Heart left ventricle (tissue), 13 donors: ENCODE data around the gene CYB561A3.

ENCODE experiments used
- POLR2A ChIP-seq, 2 donors: fragments of 450-650 bp; IDR thresholded peaks; one replicate each; pipeline ENCODE4 v1.6.1; 2017; ENCODE audit warnings: antibody characterized with exemption in 2 of 2, mild to moderate bottlenecking in 2 of 2, moderate library complexity in 2 of 2
- TF ChIP-seq, protein P1 (sequence below), 12 donors: fragments of 200-600 bp; sonication (generic) in 4 of 12; IDR thresholded peaks; one replicate each; pipeline versions ENCODE4 v1.5.0 to v1.8.0; 2018 to 2022; ENCODE audit warnings: antibody characterized with exemption in 12 of 12, mild to moderate bottlenecking in 5 of 12
- donor health status: ischemic (EF 13 %, LVEDD 7.1; RV severe dilation, severe dysfunction).
- donor health status: DM: no; HTN: yes; CAD: no.
- donor health status: DM: no; HTN: no; CAD: no.
- donor health status: ischemic (EF 25% LVEDD 6.9; RV normal size, moderate dysfunction).
- donor health status: ischemic (EF 25% LVEDD 5.7; RV mildly dilated, moderate dysfunction).
- donor health status: ischemic (EF 35%, LVEDD 5.7; RV mildly dilated, moderate dysfunction).
- donor health status: nonischemic (EF 11% LVEDD 7.7; RV severe dilation, severe dysfunction).
- donor health status: DM: yes; HTN: yes; CAD: no.
- donor health status: PGD.
- donor health status: ischemic (EF 29% LVEDD 5.4; RV normal size, mild dysfunction).
- donor health status: nonischemic (EF 23%, LVEDD 6.1; RV moderate dilation, normal function).

DNA sequence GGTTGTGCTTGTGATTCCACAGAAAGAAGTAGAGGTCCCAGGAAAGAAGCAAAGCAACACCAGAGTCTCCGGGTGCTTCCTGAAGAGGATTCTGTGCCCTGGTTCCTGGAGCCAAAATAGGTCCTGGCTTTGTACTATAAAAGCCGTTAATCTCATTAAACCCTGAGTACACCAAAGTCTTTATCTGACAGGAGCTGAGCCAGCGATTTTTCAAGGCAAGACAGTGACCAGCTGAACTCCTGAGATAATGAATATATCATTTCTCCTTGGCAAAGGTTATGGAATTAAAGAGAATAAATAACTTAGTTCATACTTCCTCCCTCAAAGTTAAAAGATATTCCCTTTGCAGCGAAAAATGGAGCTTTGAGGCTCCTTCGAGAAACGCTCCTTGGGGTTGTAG is 5.7 kb upstream of the CYB561A3 start:
- TF ChIP-seq, protein P1, sequence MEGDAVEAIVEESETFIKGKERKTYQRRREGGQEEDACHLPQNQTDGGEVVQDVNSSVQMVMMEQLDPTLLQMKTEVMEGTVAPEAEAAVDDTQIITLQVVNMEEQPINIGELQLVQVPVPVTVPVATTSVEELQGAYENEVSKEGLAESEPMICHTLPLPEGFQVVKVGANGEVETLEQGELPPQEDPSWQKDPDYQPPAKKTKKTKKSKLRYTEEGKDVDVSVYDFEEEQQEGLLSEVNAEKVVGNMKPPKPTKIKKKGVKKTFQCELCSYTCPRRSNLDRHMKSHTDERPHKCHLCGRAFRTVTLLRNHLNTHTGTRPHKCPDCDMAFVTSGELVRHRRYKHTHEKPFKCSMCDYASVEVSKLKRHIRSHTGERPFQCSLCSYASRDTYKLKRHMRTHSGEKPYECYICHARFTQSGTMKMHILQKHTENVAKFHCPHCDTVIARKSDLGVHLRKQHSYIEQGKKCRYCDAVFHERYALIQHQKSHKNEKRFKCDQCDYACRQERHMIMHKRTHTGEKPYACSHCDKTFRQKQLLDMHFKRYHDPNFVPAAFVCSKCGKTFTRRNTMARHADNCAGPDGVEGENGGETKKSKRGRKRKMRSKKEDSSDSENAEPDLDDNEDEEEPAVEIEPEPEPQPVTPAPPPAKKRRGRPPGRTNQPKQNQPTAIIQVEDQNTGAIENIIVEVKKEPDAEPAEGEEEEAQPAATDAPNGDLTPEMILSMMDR (IDR thresholded peaks at IDR 0.05) = no peak
- TF ChIP-seq POLR2A (IDR thresholded peaks at IDR 0.05) = no peak
